Measurements from ENCODE around the gene NQO1. TPM values are rescaled to one million over a fixed set of nuclear protein-coding genes. Genes with fewer than 3 reads are reported as not detected.

Gene NQO1
- total and polyA plus RNA-seq, 2 of the 13 experiments (the other 11 are each of a cell fraction or from before 2014, with no cell fraction given) = 464 to 1,060 TPM

- TF ChIP-seq, protein P1, sequence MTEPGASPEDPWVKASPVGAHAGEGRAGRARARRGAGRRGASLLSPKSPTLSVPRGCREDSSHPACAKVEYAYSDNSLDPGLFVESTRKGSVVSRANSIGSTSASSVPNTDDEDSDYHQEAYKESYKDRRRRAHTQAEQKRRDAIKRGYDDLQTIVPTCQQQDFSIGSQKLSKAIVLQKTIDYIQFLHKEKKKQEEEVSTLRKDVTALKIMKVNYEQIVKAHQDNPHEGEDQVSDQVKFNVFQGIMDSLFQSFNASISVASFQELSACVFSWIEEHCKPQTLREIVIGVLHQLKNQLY (CRISPR knock-in tag; IDR thresholded peaks at IDR 0.05) = no peak; the same call in 1 of the 2 replicates
- TF ChIP-seq MLXIP (CRISPR knock-in tag; IDR thresholded peaks at IDR 0.05; ENCODE audit: borderline replicate concordance) (no peak), PATZ1 (CRISPR knock-in tag; IDR thresholded peaks at IDR 0.05) (peak; percentile 67), ATRX (CRISPR knock-in tag; IDR thresholded peaks at IDR 0.05; ENCODE audit: borderline replicate concordance) (no peak), SRSF4 (IDR thresholded peaks at IDR 0.05; ENCODE audit: low read depth, low read length, poor library complexity, severe bottlenecking) (no peak), RORA (CRISPR knock-in tag; IDR thresholded peaks at IDR 0.05) (0 out of 2 replicates have a peak, but pooled peaks have one; percentile 48), PAF1 (CRISPR knock-in tag; IDR thresholded peaks at IDR 0.05) (no peak), ZNF839 (CRISPR knock-in tag; IDR thresholded peaks at IDR 0.05; ENCODE audit: borderline replicate concordance) (peak; percentile 97; the same call in 1 of the 2 replicates), ZNF282 (IDR thresholded peaks at IDR 0.05; ENCODE audit: partially characterized antibody) (no peak), TAF1 (CRISPR knock-in tag; IDR thresholded peaks at IDR 0.05) (peak; percentile 99), ZNF879 (CRISPR knock-in tag; IDR thresholded peaks at IDR 0.05) (peak; percentile 59; the same call in 1 of the 2 replicates), EED (CRISPR knock-in tag; IDR thresholded peaks at IDR 0.05) (peak; percentile 96), MLLT10 (CRISPR knock-in tag; IDR thresholded peaks at IDR 0.05) (no peak), KLF9 (CRISPR knock-in tag; IDR thresholded peaks at IDR 0.05; ENCODE audit: low read depth) (no peak; the same call in 1 of the 2 replicates), HMG20B (CRISPR knock-in tag; conservative IDR thresholded peaks at IDR 0.05) (peak; percentile 68; the same call in 1 of the 2 replicates), ZNF451 (CRISPR knock-in tag; IDR thresholded peaks at IDR 0.05) (peak; percentile 94; the same call in 1 of the 2 replicates), KAT8 (CRISPR knock-in tag; IDR thresholded peaks at IDR 0.05) (peak; percentile 95), CHD2 (IDR thresholded peaks at IDR 0.05; ENCODE audit: low read depth, low read length) (0 out of 2 replicates have a peak, but pooled peaks have one; percentile 8), NONO (IDR thresholded peaks at IDR 0.05) (no peak), NONO (CRISPR knock-in tag; conservative IDR thresholded peaks at IDR 0.05) (peak; percentile 97), PPARG (CRISPR knock-in tag; conservative IDR thresholded peaks at IDR 0.05) (peak; percentile 82)
- TF ChIP-seq, protein P2, sequence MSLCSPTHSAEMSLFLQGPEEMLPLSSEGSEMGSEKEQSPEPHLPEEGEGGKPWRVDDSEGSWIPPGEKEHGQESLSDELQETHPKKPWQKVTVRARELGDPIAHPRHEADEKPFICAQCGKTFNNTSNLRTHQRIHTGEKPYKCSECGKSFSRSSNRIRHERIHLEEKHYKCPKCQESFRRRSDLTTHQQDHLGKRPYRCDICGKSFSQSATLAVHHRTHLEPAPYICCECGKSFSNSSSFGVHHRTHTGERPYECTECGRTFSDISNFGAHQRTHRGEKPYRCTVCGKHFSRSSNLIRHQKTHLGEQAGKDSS (CRISPR knock-in tag; IDR thresholded peaks at IDR 0.05; ENCODE audit: borderline replicate concordance, low read depth) = peak; percentile 83; the same call in 1 of the 2 replicates
- TF ChIP-seq, protein P3, sequence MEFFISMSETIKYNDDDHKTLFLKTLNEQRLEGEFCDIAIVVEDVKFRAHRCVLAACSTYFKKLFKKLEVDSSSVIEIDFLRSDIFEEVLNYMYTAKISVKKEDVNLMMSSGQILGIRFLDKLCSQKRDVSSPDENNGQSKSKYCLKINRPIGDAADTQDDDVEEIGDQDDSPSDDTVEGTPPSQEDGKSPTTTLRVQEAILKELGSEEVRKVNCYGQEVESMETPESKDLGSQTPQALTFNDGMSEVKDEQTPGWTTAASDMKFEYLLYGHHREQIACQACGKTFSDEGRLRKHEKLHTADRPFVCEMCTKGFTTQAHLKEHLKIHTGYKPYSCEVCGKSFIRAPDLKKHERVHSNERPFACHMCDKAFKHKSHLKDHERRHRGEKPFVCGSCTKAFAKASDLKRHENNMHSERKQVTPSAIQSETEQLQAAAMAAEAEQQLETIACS (CRISPR knock-in tag; IDR thresholded peaks at IDR 0.05) = 0 out of 2 replicates have a peak, but pooled peaks have one; percentile 48
Observed at GRCh38 chr16:69754469-69755310, 28.3 kb upstream of the NQO1 start, which contains the start of gene NOB1 (continued).

All from HepG2 (cell line).